Sigmoid colon (tissue), 4 donors: ENCODE data around the gene RGS7.

Experiments used
- CTCF ChIP-seq, 4 experiments: fragments of 450-650 bp in 3 of 4; fragments of 200-600 bp in 1 of 4; IDR thresholded peaks; one replicate each; pipeline ENCODE4 v1.5.1; 2016 to 2019; ENCODE audit warnings: antibody characterized with exemption in 4 of 4, mild to moderate bottlenecking in 3 of 4, moderate library complexity in 2 of 4
- EP300 ChIP-seq, 4 donors: sonication (generic); formaldehyde crosslinking; IDR thresholded peaks; one replicate each; pipeline ENCODE4 v1.6.1; 2017; ENCODE audit warnings: antibody characterized with exemption in 4 of 4
- POLR2A ChIP-seq, 2 donors: fragments of 450-650 bp; IDR thresholded peaks; one replicate each; pipeline ENCODE4 v1.6.1; 2016; ENCODE audit warnings: antibody characterized with exemption in 2 of 2, mild to moderate bottlenecking in 2 of 2, moderate library complexity in 2 of 2

- TF ChIP-seq EP300 (IDR thresholded peaks at IDR 0.05) (no peak), POLR2A (IDR thresholded peaks at IDR 0.05) (no peak), CTCF (IDR thresholded peaks at IDR 0.05) (no peak)
Observed at GRCh38 chr1:241095847-241096246, 261.2 kb downstream of the RGS7 start.
